IPS-NIHi7 (cell line): Measurements from ENCODE around the gene NDUFAF8.

ENCODE experiments used
- DNase-seq: peaks from one replicate; pipeline ENCODE4 v3.0.0; 2012; ENCODE audit warnings: mixed read lengths; ENCODE audit errors: extremely low spot score

Gene NDUFAF8

GRCh38 chr17:81251709-81252301, 12.7 kb downstream of the NDUFAF8 start:
- no peak for DNase-seq

GRCh38 chr17:81252326-81252986, 13.3 kb downstream of the NDUFAF8 start:
- no peak for DNase-seq

- no peak for DNase-seq
Measured at GRCh38 chr17:81252987-81253329, 13.8 kb downstream of the NDUFAF8 start.

- DNase-seq, result peak; percentile 73
Measured at GRCh38 chr17:81253358-81254131, 14.4 kb downstream of the NDUFAF8 start.

GRCh38 chr17:81254955-81255717, 16.0 kb downstream of the NDUFAF8 start:
- DNase-seq, result peak; percentile 81

GRCh38 chr17:81256616-81257015, 17.5 kb downstream of the NDUFAF8 start:
- DNase-seq, result no peak

GRCh38 chr17:81257533-81257932, 18.4 kb downstream of the NDUFAF8 start:
- DNase-seq, result no peak

- peak; percentile 50 for DNase-seq
Measured at GRCh38 chr17:81258292-81258691, 19.2 kb downstream of the NDUFAF8 start.

GRCh38 chr17:81259058-81259605, 20.0 kb downstream of the NDUFAF8 start:
- DNase-seq, result no peak

- no peak for DNase-seq
Measured at GRCh38 chr17:81260171-81260570, 21.1 kb downstream of the NDUFAF8 start.

- no peak for DNase-seq
Measured at GRCh38 chr17:81260641-81261040, 21.5 kb downstream of the NDUFAF8 start.

- no peak for DNase-seq
Measured at GRCh38 chr17:81261096-81261495, 22.0 kb downstream of the NDUFAF8 start.

GRCh38 chr17:81261582-81262336, 22.6 kb downstream of the NDUFAF8 start:
- DNase-seq, result no peak

- DNase-seq, result no peak
Measured at GRCh38 chr17:81263371-81264181, 24.5 kb downstream of the NDUFAF8 start.

- no peak for DNase-seq
Measured at GRCh38 chr17:81264640-81265039, 25.5 kb downstream of the NDUFAF8 start.

GRCh38 chr17:81265576-81265975, 26.5 kb downstream of the NDUFAF8 start:
- no peak for DNase-seq

- no peak for DNase-seq
Measured at GRCh38 chr17:81267390-81268067, 28.4 kb downstream of the NDUFAF8 start.

- DNase-seq, result no peak
Measured at GRCh38 chr17:81270279-81270678, 31.2 kb downstream of the NDUFAF8 start.

GRCh38 chr17:81271226-81271625, 32.1 kb downstream of the NDUFAF8 start:
- DNase-seq, result no peak

GRCh38 chr17:81272616-81273015, 33.5 kb downstream of the NDUFAF8 start:
- DNase-seq, result no peak
